Activated B cell treated with CpG ODN at 0.5 μM for 24 hours (primary cell): ENCODE measurements around the gene SLC16A10. TPM values are rescaled to one million over a fixed set of nuclear protein-coding genes. Genes with fewer than 3 reads are reported as not detected.
"Not testable (repeated sequence)": the region's sequence is repeated elsewhere in the genome, so short reads cannot be mapped to it uniquely, and the experiment has no call there.

Source experiments
- ATAC-seq: fragments of 200-7000 bp; cut with Tn5 transposase; one replicate; pipeline ENCODE4 v1.10.0; 2021; ENCODE audit warnings: low read depth, mild to moderate bottlenecking, moderate library complexity
- CTCF ChIA-PET: fragments of 350-600 bp; sonication (Branson Sonifier 250); formaldehyde crosslinking; loops from one replicate; lab custom pipeline; 2021; ENCODE audit warnings: antibody characterized with exemption; lab: Charles Lee
- POLR2A ChIA-PET: fragments of 350-600 bp; sonication (Branson Sonifier 250); formaldehyde crosslinking; loops from one replicate; lab custom pipeline; 2021; ENCODE audit warnings: antibody characterized with exemption; lab: Charles Lee
- DNase-seq: peaks from one replicate; pipeline ENCODE4 v3.0.0; 2022
- H3K27ac Mint-ChIP-seq: one replicate; pipeline ENCODE4 v1.8.0; 2020; ENCODE audit warnings: mixed read lengths
- H3K27me3 Mint-ChIP-seq: one replicate; pipeline ENCODE4 v1.8.0; 2021; ENCODE audit warnings: mixed read lengths
- H3K36me3 Mint-ChIP-seq: one replicate; pipeline ENCODE4 v1.8.0; 2021; ENCODE audit warnings: low read depth, mixed read lengths
- H3K4me1 Mint-ChIP-seq: one replicate; pipeline ENCODE4 v1.8.0; 2021; ENCODE audit warnings: mixed read lengths
- H3K4me3 Mint-ChIP-seq: one replicate; pipeline ENCODE4 v1.8.0; 2020; ENCODE audit warnings: mild to moderate bottlenecking, mixed read lengths
- H3K9me3 Mint-ChIP-seq: one replicate; pipeline ENCODE4 v1.8.0; 2020; ENCODE audit warnings: mixed read lengths
- intact Hi-C: fragments of 100-400 bp; cut with micrococcal nuclease; formaldehyde crosslinking; loops from one replicate; pipeline ENCODE4 v1.15.1; 2024
- total RNA-seq: library from RNA; stranded (reverse); gene quantifications from 2 replicates; pipeline ENCODE4 v1.2.3, GENCODE V29; 2022
- TF ChIP-seq, protein P1 (sequence below): fragments of 200-600 bp; IDR thresholded peaks from one replicate; pipeline ENCODE4 v1.8.0; 2022; ENCODE audit warnings: antibody characterized with exemption, mild to moderate bottlenecking

SLC16A10 gene
- total RNA-seq, 1 donor from 2014 or later = 0.13 TPM

GRCh38 chr6:111124406-111124805 lies 37.1 kb downstream of the SLC16A10 start:
- Mint-ChIP-seq H3K27me3 (no peaks in the 10 kb centered on the region), H3K36me3 (no peaks in the 10 kb centered on the region), H3K4me3 (no peak overlapping the region), H3K4me1 (peaks cover 4% of the 10 kb centered on the region), H3K9me3 (no peaks in the 10 kb centered on the region), H3K27ac (no peak overlapping the region)
- DNase-seq (no peak), ATAC-seq (no peak)
- ChIA-PET CTCF (no interaction called here), POLR2A (interaction anchor here (0.7 kb wide), 1 partner anchor 135 kb away, joined by 3 read pairs; no protein-coding TSS in a partner anchor)
- intact Hi-C loops = no loop called here
- TF ChIP-seq, protein P1, sequence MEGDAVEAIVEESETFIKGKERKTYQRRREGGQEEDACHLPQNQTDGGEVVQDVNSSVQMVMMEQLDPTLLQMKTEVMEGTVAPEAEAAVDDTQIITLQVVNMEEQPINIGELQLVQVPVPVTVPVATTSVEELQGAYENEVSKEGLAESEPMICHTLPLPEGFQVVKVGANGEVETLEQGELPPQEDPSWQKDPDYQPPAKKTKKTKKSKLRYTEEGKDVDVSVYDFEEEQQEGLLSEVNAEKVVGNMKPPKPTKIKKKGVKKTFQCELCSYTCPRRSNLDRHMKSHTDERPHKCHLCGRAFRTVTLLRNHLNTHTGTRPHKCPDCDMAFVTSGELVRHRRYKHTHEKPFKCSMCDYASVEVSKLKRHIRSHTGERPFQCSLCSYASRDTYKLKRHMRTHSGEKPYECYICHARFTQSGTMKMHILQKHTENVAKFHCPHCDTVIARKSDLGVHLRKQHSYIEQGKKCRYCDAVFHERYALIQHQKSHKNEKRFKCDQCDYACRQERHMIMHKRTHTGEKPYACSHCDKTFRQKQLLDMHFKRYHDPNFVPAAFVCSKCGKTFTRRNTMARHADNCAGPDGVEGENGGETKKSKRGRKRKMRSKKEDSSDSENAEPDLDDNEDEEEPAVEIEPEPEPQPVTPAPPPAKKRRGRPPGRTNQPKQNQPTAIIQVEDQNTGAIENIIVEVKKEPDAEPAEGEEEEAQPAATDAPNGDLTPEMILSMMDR = no peak

GRCh38 chr6:111129013-111129412 lies 41.7 kb downstream of the SLC16A10 start:
- no peak for ATAC-seq

DNA sequence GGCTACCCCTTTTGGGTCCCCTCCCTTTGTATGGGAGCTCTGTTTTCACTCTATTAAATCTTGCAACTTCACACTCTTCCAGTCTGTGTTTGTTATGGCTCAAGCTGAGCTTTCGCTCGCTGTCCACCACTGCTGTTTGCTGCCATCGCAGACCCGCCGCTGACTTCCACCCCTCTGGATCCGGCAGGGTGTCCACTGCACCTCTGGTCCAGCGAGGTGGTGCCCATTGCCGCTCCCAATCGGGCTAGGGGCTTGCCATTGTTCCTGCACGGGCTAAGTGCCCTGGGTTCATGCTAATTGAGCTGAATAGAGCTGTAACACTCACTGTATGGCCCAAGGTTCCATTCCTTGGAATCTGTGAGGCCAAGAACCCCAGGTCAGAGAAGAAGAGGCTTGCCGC lies 43.7 kb downstream of the SLC16A10 start:
- H3K27me3 Mint-ChIP-seq, ATAC-seq, POLR2A ChIA-PET, intact Hi-C loops, H3K4me3 Mint-ChIP-seq, DNase-seq, CTCF ChIA-PET, H3K9me3 Mint-ChIP-seq, H3K36me3 Mint-ChIP-seq, H3K27ac Mint-ChIP-seq, H3K4me1 Mint-ChIP-seq: not testable (repeated sequence)

More at GRCh38 chr6:111129013-111129412, 41.7 kb downstream of the SLC16A10 start:
- no peaks in the 10 kb centered on the region for H3K27me3 Mint-ChIP-seq
- H3K27ac Mint-ChIP-seq = no peak overlapping the region
- ChIA-PET POLR2A (no interaction called here), CTCF (no interaction called here)
- no peak overlapping the region for H3K4me3 Mint-ChIP-seq
- H3K9me3 Mint-ChIP-seq = no peaks in the 10 kb centered on the region
- intact Hi-C loops = no loop called here
- no peak for DNase-seq
- no peaks in the 10 kb centered on the region for H3K36me3 Mint-ChIP-seq
- TF ChIP-seq, protein P1 = no peak
- no peaks in the 10 kb centered on the region for H3K4me1 Mint-ChIP-seq

GRCh38 chr6:111132669-111133068 lies 45.4 kb downstream of the SLC16A10 start:
- H3K9me3 Mint-ChIP-seq, H3K4me1 Mint-ChIP-seq, H3K4me3 Mint-ChIP-seq, POLR2A ChIA-PET, H3K36me3 Mint-ChIP-seq, DNase-seq, H3K27ac Mint-ChIP-seq, CTCF ChIA-PET, ATAC-seq, intact Hi-C loops, H3K27me3 Mint-ChIP-seq: not testable (repeated sequence)

DNA sequence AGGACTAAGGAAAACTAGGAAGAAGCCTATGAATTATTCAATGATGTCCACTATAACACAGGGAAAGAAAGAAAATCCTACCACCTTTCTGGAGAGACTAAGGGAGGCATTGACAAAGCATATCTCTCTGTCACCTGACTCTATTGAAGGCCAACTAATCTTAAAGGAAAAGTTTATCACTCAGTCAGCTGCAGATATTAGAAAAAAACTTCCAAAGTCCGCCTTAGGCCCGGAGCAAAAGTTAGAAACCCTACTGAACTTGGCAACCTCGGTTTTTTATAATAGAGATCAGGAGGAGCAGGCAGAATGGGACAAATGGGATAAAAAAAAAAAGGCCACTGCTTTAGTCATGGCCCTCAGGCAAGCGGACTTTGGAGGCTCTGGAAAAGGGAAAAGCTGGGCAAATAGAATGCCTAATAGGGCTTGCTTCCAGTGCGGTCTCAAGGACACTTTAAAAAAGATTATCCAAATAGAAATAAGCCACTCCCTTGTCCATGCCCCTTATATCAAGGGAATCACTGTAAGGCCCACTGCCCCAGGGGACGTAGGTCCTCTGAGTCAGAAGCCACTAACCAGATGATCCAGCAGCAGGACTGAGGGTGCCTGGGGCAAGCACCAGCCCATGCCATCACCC lies 47.0 kb downstream of the SLC16A10 start:
- H3K36me3 Mint-ChIP-seq, H3K9me3 Mint-ChIP-seq, H3K27me3 Mint-ChIP-seq, H3K27ac Mint-ChIP-seq, ATAC-seq, H3K4me1 Mint-ChIP-seq, CTCF ChIA-PET, POLR2A ChIA-PET, H3K4me3 Mint-ChIP-seq, intact Hi-C loops, DNase-seq: not testable (repeated sequence)

- H3K27me3 Mint-ChIP-seq, H3K27ac Mint-ChIP-seq, H3K4me3 Mint-ChIP-seq, DNase-seq, CTCF ChIA-PET, intact Hi-C loops, POLR2A ChIA-PET, H3K9me3 Mint-ChIP-seq, H3K36me3 Mint-ChIP-seq, H3K4me1 Mint-ChIP-seq, ATAC-seq: not testable (repeated sequence)
Measured at GRCh38 chr6:111137489-111138093, 50.3 kb downstream of the SLC16A10 start.

DNA sequence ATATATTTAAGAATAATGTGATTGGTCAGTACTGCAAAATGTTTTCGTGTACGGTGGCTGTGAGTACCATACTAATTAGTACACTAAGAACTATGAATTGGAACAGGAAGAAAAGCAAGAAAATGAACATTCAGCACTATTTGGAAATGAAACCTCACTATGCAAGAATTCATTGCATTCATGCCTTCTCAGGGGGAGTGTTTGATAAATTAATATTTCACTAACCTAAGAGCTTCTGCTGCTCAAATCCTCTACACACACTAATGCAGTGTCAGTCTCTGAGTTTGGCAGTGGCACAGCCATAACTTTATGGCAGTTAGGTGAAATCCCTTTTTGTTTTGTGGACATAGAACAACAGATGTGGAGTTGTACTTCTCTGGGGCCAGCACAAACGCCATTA lies 60.1 kb downstream of the SLC16A10 start:
- ATAC-seq = no peak
- intact Hi-C loops = no loop called here
- TF ChIP-seq, protein P1 = no peak
- Mint-ChIP-seq H3K4me1 (no peaks in the 10 kb centered on the region), H3K27ac (no peak overlapping the region), H3K9me3 (no peaks in the 10 kb centered on the region), H3K36me3 (no peaks in the 10 kb centered on the region), H3K27me3 (no peaks in the 10 kb centered on the region), H3K4me3 (no peak overlapping the region)
- POLR2A ChIA-PET = no interaction called here
- CTCF ChIA-PET = no interaction called here
- DNase-seq = no peak
